WTC11 (cell line): ENCODE results near the gene AQP10. TPM values are rescaled to one million over a fixed set of nuclear protein-coding genes. Genes with fewer than 3 reads are reported as not detected.

Experiments used
- ATAC-seq: fragments of 200-7000 bp; cut with Tn5 transposase; 2 replicates; pipeline ENCODE4 v1.10.0; 2021; ENCODE audit warnings: mild to moderate bottlenecking, moderate library complexity
- CTCF ChIA-PET: fragments of 300-600 bp; sonication (Branson Sonifier 250); formaldehyde crosslinking; loops from one replicate; lab custom pipeline; 2021; ENCODE audit warnings: antibody characterized with exemption; lab: Charles Lee
- POLR2A ChIA-PET: fragments of 350-600 bp; sonication (Branson Sonifier 250); formaldehyde crosslinking; loops from one replicate; lab custom pipeline; 2021; ENCODE audit warnings: antibody characterized with exemption; lab: Charles Lee
- DNase-seq: peaks from one replicate; pipeline ENCODE4 v3.0.0; 2021; ENCODE audit warnings: low spot score
- H3K27ac Mint-ChIP-seq: 2 replicates; pipeline ENCODE4 v1.8.0; 2021; ENCODE audit warnings: mixed read lengths
- H3K27me3 Mint-ChIP-seq: 2 replicates; pipeline ENCODE4 v1.8.0; 2021; ENCODE audit warnings: low read depth, mild to moderate bottlenecking, moderate library complexity, mixed read lengths
- H3K36me3 Mint-ChIP-seq: 2 replicates; pipeline ENCODE4 v1.8.0; 2021; ENCODE audit warnings: mixed read lengths
- H3K4me1 Mint-ChIP-seq: 2 replicates; pipeline ENCODE4 v1.8.0; 2022; ENCODE audit warnings: mixed read lengths
- H3K4me3 Mint-ChIP-seq: 2 replicates; pipeline ENCODE4 v1.8.0; 2021; ENCODE audit warnings: mild to moderate bottlenecking, moderate library complexity, mixed read lengths
- H3K9me3 Mint-ChIP-seq: 2 replicates; pipeline ENCODE4 v1.8.0; 2021; ENCODE audit warnings: mixed read lengths
- AFF4 ChIP-seq: sonication (generic); formaldehyde crosslinking; IDR thresholded peaks from 2 replicates; pipeline ENCODE4 v1.8.1; 2023; ENCODE audit warnings: mild to moderate bottlenecking, missing genetic modification reagents, borderline replicate concordance
- AR ChIP-seq: fragments of 250-450 bp; sonication (Bioruptor Pico); IDR thresholded peaks from 2 replicates; pipeline ENCODE4 v1.9.0; 2021; ENCODE audit warnings: mild to moderate bottlenecking
- ATF3 ChIP-seq: sonication (generic); formaldehyde crosslinking; conservative IDR thresholded peaks from 2 replicates; pipeline ENCODE4 v1.8.1; 2022; ENCODE audit warnings: mild to moderate bottlenecking, missing genetic modification reagents
- FOXP4 ChIP-seq: sonication (generic); formaldehyde crosslinking; IDR thresholded peaks from 2 replicates; pipeline ENCODE4 v1.8.0; 2022; ENCODE audit warnings: mild to moderate bottlenecking, missing genetic modification reagents
- MLX ChIP-seq: sonication (generic); formaldehyde crosslinking; IDR thresholded peaks from 2 replicates; pipeline ENCODE4 v1.8.1; 2023; ENCODE audit warnings: mild to moderate bottlenecking, missing genetic modification reagents, moderate library complexity
- MXD4 ChIP-seq: fragments of 250-450 bp; sonication (Bioruptor Pico); IDR thresholded peaks from 2 replicates; pipeline ENCODE4 v1.8.0; 2021; ENCODE audit warnings: mild to moderate bottlenecking, moderate library complexity, borderline replicate concordance
- MYBL2 ChIP-seq: sonication (generic); formaldehyde crosslinking; IDR thresholded peaks from 2 replicates; pipeline ENCODE4 v1.8.1; 2023; ENCODE audit warnings: mild to moderate bottlenecking, moderate library complexity, missing genetic modification reagents
- NFATC4 ChIP-seq: fragments of 250-450 bp; sonication (Bioruptor Pico); IDR thresholded peaks from 2 replicates; pipeline ENCODE4 v1.9.0; 2021; ENCODE audit warnings: mild to moderate bottlenecking
- NFE2L1 ChIP-seq: sonication (generic); formaldehyde crosslinking; IDR thresholded peaks from 2 replicates; pipeline ENCODE4 v1.8.1; 2023; ENCODE audit warnings: missing genetic modification reagents
- SOX15 ChIP-seq: fragments of 250-450 bp; sonication (Bioruptor Pico); IDR thresholded peaks from 2 replicates; pipeline ENCODE4 v1.9.0; 2021; ENCODE audit warnings: mild to moderate bottlenecking
- ZBTB21 ChIP-seq: sonication (generic); formaldehyde crosslinking; IDR thresholded peaks from 2 replicates; pipeline ENCODE4 v1.8.1; 2023; ENCODE audit warnings: mild to moderate bottlenecking, missing genetic modification reagents, borderline replicate concordance
- ZBTB43 ChIP-seq: sonication (generic); formaldehyde crosslinking; IDR thresholded peaks from 2 replicates; pipeline ENCODE4 v1.8.1; 2023; ENCODE audit warnings: mild to moderate bottlenecking, missing genetic modification reagents
- ZNF219 ChIP-seq: sonication (generic); formaldehyde crosslinking; IDR thresholded peaks from 2 replicates; pipeline ENCODE4 v1.8.0; 2023; ENCODE audit warnings: missing genetic modification reagents, mild to moderate bottlenecking, borderline replicate concordance
- ZNF263 ChIP-seq: sonication (generic); formaldehyde crosslinking; IDR thresholded peaks from 2 replicates; pipeline ENCODE4 v1.8.1; 2022; ENCODE audit warnings: low read depth, mild to moderate bottlenecking, moderate library complexity, missing genetic modification reagents
- total RNA-seq: library from RNA; stranded (reverse); gene quantifications from 3 replicates; pipeline ENCODE4 v1.2.3, GENCODE V29; 2021
- TF ChIP-seq, protein P1 (sequence below): sonication (generic); formaldehyde crosslinking; IDR thresholded peaks from 2 replicates; pipeline ENCODE4 v1.8.0; 2022; ENCODE audit warnings: mild to moderate bottlenecking, missing genetic modification reagents
- TF ChIP-seq, protein P2 (sequence below): fragments of 250-450 bp; sonication (Bioruptor Pico); IDR thresholded peaks from 2 replicates; pipeline ENCODE4 v1.9.0; 2021; ENCODE audit warnings: moderate library complexity, mild to moderate bottlenecking, inconsistent platforms, borderline replicate concordance
- TF ChIP-seq, protein P3 (sequence below): sonication (generic); formaldehyde crosslinking; IDR thresholded peaks from 2 replicates; pipeline ENCODE4 v1.8.0; 2022; ENCODE audit warnings: mild to moderate bottlenecking, missing genetic modification reagents
- TF ChIP-seq, protein P4 (sequence below): sonication (generic); formaldehyde crosslinking; IDR thresholded peaks from 2 replicates; pipeline ENCODE4 v1.8.0; 2023; ENCODE audit warnings: missing genetic modification reagents, mild to moderate bottlenecking, borderline replicate concordance

AQP10 gene
- total RNA-seq, 1 experiment from 2014 or later, result not detected

DNA sequence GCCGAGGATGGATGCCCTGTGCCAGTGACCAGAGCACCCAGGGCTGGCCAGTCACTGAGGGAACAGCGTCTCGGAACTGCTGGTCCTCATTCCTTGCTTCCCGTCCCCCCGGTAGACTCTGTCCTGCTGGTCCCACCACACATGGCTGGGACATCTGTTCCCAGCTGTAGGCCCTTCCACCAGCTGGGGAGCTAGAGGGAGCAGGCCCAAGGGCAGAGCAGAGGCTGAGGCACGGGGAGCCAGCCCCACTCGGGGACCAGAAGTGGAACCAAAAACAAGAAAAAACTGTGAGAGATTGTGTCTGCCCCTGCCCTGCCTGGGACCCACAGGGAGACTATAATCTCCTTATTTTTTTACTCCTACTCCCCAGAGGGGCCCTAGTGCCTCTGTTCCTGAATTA, 28.2 kb downstream of the AQP10 start:
- Mint-ChIP-seq H3K9me3 (no peaks in the 10 kb centered on the region), H3K4me1 (peaks cover 12% of the 10 kb centered on the region), H3K27me3 (peaks cover 18% of the 10 kb centered on the region)
- no peak for ATAC-seq
- POLR2A ChIA-PET, result no interaction called here
- TF ChIP-seq ZNF219 (CRISPR knock-in tag), result no peak
- TF ChIP-seq ATF3, result no peak
- no peak for TF ChIP-seq ZBTB21
- TF ChIP-seq MXD4 (CRISPR knock-in tag), result no peak
- no peak for TF ChIP-seq AR (CRISPR knock-in tag)
- TF ChIP-seq, protein P1, sequence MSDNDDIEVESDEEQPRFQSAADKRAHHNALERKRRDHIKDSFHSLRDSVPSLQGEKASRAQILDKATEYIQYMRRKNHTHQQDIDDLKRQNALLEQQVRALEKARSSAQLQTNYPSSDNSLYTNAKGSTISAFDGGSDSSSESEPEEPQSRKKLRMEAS (CRISPR knock-in tag), result no peak
- no peak for TF ChIP-seq FOXP4 (CRISPR knock-in tag)
- TF ChIP-seq AFF4, result no peak
- TF ChIP-seq, protein P2, sequence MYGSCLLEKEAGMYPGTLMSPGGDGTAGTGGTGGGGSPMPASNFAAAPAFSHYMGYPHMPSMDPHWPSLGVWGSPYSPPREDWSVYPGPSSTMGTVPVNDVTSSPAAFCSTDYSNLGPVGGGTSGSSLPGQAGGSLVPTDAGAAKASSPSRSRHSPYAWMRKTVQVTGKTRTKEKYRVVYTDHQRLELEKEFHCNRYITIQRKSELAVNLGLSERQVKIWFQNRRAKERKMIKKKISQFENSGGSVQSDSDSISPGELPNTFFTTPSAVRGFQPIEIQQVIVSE, result no peak
- no peak for TF ChIP-seq MYBL2 (CRISPR knock-in tag)
- TF ChIP-seq, protein P3, sequence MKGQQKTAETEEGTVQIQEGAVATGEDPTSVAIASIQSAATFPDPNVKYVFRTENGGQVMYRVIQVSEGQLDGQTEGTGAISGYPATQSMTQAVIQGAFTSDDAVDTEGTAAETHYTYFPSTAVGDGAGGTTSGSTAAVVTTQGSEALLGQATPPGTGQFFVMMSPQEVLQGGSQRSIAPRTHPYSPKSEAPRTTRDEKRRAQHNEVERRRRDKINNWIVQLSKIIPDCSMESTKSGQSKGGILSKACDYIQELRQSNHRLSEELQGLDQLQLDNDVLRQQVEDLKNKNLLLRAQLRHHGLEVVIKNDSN (CRISPR knock-in tag), result no peak
- no peak for TF ChIP-seq ZBTB43
- TF ChIP-seq SOX15 (CRISPR knock-in tag), result no peak
- TF ChIP-seq, protein P4, sequence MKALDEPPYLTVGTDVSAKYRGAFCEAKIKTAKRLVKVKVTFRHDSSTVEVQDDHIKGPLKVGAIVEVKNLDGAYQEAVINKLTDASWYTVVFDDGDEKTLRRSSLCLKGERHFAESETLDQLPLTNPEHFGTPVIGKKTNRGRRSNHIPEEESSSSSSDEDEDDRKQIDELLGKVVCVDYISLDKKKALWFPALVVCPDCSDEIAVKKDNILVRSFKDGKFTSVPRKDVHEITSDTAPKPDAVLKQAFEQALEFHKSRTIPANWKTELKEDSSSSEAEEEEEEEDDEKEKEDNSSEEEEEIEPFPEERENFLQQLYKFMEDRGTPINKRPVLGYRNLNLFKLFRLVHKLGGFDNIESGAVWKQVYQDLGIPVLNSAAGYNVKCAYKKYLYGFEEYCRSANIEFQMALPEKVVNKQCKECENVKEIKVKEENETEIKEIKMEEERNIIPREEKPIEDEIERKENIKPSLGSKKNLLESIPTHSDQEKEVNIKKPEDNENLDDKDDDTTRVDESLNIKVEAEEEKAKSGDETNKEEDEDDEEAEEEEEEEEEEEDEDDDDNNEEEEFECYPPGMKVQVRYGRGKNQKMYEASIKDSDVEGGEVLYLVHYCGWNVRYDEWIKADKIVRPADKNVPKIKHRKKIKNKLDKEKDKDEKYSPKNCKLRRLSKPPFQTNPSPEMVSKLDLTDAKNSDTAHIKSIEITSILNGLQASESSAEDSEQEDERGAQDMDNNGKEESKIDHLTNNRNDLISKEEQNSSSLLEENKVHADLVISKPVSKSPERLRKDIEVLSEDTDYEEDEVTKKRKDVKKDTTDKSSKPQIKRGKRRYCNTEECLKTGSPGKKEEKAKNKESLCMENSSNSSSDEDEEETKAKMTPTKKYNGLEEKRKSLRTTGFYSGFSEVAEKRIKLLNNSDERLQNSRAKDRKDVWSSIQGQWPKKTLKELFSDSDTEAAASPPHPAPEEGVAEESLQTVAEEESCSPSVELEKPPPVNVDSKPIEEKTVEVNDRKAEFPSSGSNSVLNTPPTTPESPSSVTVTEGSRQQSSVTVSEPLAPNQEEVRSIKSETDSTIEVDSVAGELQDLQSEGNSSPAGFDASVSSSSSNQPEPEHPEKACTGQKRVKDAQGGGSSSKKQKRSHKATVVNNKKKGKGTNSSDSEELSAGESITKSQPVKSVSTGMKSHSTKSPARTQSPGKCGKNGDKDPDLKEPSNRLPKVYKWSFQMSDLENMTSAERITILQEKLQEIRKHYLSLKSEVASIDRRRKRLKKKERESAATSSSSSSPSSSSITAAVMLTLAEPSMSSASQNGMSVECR (CRISPR knock-in tag), result no peak
- TF ChIP-seq ZNF263 (CRISPR knock-in tag), result no peak
- TF ChIP-seq NFE2L1, result no peak
- TF ChIP-seq MLX (CRISPR knock-in tag), result no peak
- TF ChIP-seq NFATC4 (CRISPR knock-in tag), result no peak
- TF ChIP-seq, all 79 proteins: peak for 0
- H3K4me3 Mint-ChIP-seq, result no peak overlapping the region
- CTCF ChIA-PET, result interaction anchor here (1.4 to 3.6 kb wide), 4 partner anchors 14 to 198 kb away, joined by 4 to 29 read pairs (median 8); no protein-coding TSS in a partner anchor
- H3K36me3 Mint-ChIP-seq, result peaks cover 44% of the 10 kb centered on the region
- 0 out of 2 replicates have a peak overlapping the region, but pooled peaks have one; percentile 63 for H3K27ac Mint-ChIP-seq
- DNase-seq, result no peak
